ENCODE results near the gene INSC.

Gene INSC

GRCh38 chr11:15190611-15191010, 75.9 kb downstream of the INSC start:
- no peak for DNase-seq

- DNase-seq = no peak
Measured at GRCh38 chr11:15192005-15192556, 77.4 kb downstream of the INSC start.

GRCh38 chr11:15194671-15195415, 80.1 kb downstream of the INSC start:
- DNase-seq = no peak

- no peak for DNase-seq
Measured at GRCh38 chr11:15195454-15196200, 80.9 kb downstream of the INSC start.

GRCh38 chr11:15196704-15197103, 82.0 kb downstream of the INSC start:
- DNase-seq = no peak

- no peak for DNase-seq
Measured at GRCh38 chr11:15197696-15198095, 83.0 kb downstream of the INSC start.

- DNase-seq = no peak
Measured at GRCh38 chr11:15198284-15198683, 83.6 kb downstream of the INSC start.

- no peak for DNase-seq
Measured at GRCh38 chr11:15199693-15200092, 85.0 kb downstream of the INSC start.

GRCh38 chr11:15200696-15201095, 86.0 kb downstream of the INSC start:
- no peak for DNase-seq

- DNase-seq = no peak
Measured at GRCh38 chr11:15201586-15201985, 86.9 kb downstream of the INSC start.

GRCh38 chr11:15202626-15203025, 87.9 kb downstream of the INSC start:
- no peak for DNase-seq

GRCh38 chr11:15204711-15205110, 90.0 kb downstream of the INSC start:
- no peak for DNase-seq

GRCh38 chr11:15206791-15207190, 92.1 kb downstream of the INSC start:
- DNase-seq = no peak

GRCh38 chr11:15208378-15209222, 93.9 kb downstream of the INSC start:
- DNase-seq = peak; percentile 72

GRCh38 chr11:15212876-15213275, 98.2 kb downstream of the INSC start:
- no peak for DNase-seq

- DNase-seq = no peak
Measured at GRCh38 chr11:15213471-15214231, 98.9 kb downstream of the INSC start.

- no peak for DNase-seq
Measured at GRCh38 chr11:15215005-15215404, 100.3 kb downstream of the INSC start.

- no peak for DNase-seq
Measured at GRCh38 chr11:15216678-15217077, 102.0 kb downstream of the INSC start.

- no peak for DNase-seq
Measured at GRCh38 chr11:15217416-15217815, 102.7 kb downstream of the INSC start.

- no peak for DNase-seq
Measured at GRCh38 chr11:15222777-15223176, 108.1 kb downstream of the INSC start.

GRCh38 chr11:15223318-15223717, 108.6 kb downstream of the INSC start:
- DNase-seq = no peak

GRCh38 chr11:15224466-15224865, 109.7 kb downstream of the INSC start:
- no peak for DNase-seq
